DMS79 (cell line): ENCODE data around the gene RNASEL.

Experiments
- DNase-seq: peaks from one replicate; lab custom pipeline; 2025; lab: John Stamatoyannopoulos, UW

Gene RNASEL

GRCh38 chr1:182621906-182622305 is 32.9 kb upstream of the RNASEL start:
- no peak for DNase-seq

DNA sequence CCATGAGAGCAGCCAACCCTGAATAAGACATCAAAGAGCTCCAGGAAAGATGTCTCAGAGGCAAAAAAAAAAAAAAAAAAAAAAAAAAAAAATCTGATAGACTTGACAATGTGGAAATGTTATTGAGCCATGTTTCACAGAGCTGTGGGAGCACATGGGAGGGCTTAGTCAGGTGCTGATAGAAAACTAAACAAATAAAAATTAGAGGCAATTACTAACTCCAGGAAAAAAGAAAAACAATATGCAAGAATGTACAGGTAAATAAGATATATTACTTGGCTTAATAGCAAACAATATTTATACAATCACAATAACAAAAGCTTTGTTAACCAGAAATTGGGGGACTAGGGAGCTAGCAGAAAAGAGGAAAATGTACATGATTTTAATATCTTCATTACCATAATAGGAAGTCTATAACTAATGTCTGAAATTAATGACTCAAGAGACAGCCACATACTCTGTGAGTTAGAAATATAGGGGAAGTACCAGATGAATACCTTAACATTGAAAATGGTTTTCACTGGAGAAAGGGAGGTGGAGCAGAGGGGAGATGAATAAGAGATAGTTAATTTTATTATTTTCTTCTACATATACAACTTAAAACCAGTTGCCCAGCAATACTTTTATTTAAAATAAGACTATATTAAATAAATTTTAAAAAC is 32.0 kb upstream of the RNASEL start:
- DNase-seq = no peak

DNA sequence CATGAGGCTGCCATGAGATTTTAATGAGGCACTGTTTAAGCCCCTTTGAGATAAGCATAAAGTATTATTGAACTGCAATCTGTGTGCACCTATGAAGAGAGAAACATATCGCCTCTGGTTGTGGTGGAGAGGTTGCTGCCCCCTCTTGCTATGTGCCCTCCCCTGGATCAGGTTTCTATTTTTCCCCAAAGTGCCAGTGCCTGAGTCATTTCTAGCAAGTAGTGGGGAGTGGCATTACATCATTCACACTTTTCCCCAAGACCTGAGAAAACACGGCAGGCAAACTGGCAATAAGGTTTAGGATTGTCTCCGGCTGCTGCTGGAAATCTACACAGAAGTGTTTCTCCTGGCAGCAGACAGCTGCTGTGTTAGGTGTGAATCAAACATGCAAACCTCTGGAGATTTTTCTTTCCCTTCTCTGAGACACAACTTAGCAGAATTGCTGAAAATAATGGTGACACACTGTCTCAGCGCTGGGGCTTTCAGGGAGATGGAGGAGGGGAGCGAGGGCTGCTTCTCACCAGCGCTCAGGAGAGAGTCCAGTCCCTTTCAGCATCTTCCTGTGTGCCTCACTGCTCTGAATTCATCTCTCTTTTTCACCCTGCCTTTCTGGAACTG is 28.8 kb upstream of the RNASEL start:
- no peak for DNase-seq

- DNase-seq = no peak
These were observed 28.0 kb upstream of the RNASEL start for GRCh38 chr1:182617014-182617429.

DNA sequence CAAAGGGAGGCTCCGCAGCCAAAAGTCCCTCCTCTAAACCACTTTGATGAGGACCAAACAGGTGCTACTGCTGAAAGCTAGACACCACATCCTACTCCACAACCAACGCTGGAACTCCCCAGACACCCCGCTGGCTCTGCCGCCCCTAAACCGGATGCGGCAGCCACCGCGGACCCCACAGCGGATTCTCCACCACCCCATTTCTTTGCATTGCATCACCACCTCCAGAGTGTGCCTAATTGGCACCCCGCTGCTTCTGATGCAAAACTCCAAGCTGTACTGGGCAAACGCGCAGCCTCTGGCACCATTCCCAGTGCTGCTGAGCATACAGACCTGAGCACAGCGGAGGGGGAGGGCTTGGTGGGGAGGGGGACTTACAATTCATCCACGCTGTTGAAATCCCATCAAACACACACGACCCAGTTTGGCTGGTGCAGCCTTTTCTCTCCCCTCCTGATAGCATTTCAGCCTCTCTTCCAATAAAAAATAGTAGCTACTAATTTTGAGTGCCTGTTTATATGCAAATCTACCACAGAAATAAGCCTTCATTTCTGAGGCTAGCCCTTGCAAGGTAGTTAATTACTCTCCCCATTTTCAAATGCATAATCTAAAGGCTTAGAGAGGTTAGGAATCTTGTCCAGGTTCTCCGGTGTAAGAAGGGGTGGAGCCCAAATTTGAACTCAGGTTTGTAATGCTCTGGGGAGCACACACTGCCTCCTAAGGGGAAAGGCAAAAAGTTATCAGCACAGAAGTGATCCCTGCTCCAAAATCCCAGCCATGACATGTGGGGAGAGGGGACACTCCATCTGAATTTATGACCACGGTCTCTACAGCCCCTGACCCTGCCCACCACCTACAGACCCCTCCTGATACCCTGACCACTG is 27.3 kb upstream of the RNASEL start:
- peak; percentile 82 for DNase-seq

GRCh38 chr1:182615468-182616129 is 26.5 kb upstream of the RNASEL start:
- peak; percentile 71 for DNase-seq

GRCh38 chr1:182614796-182615454 is 25.9 kb upstream of the RNASEL start:
- DNase-seq = peak; percentile 48

DNA sequence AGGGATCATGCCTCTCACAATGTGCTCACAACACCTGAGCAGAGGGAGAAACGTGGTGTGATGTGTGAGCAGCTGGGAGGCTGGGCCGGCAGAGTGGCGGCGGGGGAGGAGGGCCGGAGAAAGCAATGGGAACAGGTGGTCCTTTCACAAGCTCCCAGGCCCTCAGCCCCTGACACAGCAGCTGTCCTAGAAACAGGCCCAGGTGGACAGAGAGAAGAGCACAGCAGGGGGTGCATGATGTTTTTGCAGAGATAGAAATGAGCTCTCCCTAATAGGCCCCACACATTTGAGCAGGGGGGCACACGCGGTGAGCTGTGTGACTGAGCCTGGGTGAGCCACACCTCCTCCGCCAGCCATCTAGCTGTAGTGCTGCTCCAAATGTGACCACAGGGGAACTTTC is 22.7 kb upstream of the RNASEL start:
- no peak for DNase-seq

DNA sequence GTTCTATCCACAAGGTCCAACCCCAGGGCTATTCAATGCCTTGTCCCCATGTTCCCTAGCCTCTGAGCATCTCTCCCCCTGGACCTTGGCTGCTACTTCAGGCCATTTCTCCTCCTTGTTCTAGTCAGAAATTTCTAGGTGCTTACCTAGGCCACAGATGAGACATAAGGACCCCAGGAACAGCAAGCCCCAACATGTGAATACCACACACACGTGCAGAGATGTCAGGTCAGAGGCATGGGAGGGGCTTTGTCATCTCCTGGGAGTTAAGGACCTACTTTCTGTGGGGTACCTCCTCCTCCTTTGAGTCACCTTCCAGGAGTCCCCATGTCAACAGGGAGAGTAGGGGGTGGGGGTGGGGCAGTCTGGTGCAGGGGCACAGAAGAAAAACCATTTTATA is 22.3 kb upstream of the RNASEL start:
- DNase-seq = no peak

GRCh38 chr1:182610606-182611194 is 21.6 kb upstream of the RNASEL start:
- no peak for DNase-seq

DNA sequence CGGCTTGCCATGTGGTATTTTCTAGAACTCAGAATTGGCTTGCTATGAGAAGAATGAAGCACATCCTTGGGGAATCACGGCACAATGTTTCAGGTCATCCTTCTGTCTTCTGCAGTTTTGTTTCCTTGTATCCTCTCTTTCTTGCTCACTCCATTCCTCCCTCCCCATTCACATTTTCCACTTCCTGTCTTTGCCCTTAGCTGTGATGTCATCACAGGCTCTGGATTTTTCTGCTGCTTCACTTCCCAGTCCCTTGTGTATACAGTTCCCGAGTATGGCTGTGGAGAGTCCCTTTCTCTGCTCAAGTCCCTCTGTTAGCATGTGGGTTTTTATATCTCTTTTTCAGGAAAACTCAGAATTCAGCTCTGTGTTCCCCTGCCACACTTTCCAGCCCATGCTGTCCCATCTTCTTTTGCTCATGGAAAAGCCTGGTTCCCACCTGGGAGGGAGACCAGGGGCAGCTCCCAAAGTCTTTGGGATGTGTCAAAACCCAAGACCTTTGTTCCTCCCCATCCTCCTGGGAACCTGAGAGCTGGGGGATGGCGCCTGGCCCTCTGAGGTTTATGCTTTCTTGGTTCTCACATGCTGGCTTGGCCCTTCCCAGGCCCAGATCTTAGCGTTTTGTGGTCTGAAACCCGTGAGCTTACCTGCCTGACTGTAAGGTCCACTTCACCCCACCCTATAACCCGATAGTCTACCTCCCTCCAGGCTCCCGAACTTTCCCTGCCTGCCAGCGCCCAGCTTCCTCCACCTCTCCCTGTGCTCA is 20.0 kb upstream of the RNASEL start:
- no peak for DNase-seq

DNA sequence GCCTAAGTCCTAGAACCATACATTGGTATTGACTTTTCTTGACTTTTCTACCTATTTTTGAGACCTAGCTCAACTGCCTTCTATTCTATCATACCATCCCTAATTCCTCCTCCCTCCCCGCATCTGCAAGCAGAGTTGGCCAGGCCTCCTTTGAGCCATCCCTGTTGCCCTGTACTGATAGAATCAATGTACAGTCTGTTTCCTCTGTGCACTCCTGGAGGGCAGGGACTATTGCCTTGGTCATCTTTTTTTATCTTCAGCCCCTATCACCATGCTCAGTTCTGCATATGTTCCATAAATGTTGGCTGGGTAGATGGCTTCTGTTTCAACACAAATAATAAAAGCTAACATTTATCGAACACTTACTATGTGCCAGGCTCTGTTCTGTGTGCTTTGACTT is 19.2 kb upstream of the RNASEL start:
- no peak for DNase-seq

DNA sequence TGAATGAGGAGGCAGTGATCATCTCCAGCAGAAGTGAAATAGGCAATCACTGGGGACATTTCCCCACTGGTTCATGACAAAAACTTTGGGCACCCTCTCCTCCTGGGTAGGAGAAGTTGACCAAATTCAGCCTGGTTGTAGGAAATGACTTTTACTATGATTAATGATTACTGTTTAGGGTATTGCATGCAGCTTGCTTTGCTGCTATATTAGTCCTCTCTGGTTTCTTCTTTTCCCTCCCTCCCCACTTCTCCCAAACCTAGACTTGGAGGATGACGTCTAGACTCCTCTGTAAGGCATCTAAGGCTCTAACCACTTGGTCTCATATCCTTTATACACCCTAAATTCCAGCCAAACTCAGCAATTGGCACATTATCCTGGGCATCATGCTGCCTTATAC is 18.5 kb upstream of the RNASEL start:
- DNase-seq = peak; percentile 27

- peak; percentile 93 for DNase-seq
These were observed 15.4 kb upstream of the RNASEL start, which contains the start of gene RGS16 for GRCh38 chr1:182604175-182605164. TSS of gene RGS16 (minus strand) at chr1:182604389. CDS start at chr1:182604259, 130 bp downstream.

DNA sequence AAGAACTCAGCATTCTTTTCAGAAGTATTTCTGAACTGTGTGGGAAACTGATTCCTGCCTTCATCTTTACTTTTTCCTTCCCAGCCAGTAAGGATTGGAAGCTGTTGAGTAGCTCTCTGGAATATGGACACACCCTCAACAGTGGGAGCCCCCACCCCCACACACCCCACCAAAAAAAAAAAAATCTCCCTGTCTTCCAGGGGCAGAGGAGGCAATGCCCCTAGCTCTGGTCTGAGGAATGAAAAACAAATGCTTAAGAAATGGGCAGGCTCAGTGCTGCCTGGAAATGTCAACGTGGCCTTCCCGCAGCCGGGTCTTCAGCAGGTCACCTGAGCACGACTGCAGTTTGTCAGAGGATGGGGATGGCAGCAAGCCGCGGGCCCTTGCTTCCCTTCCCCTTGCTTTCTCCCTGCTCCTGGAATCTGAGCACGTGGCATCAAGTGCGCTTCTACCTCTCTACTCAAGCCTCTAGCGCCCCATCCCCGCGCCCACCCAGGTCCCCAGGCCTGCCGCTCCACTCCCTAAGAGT is 14.7 kb upstream of the RNASEL start:
- DNase-seq = peak; percentile 58

GRCh38 chr1:182602935-182603645 is 14.0 kb upstream of the RNASEL start:
- no peak for DNase-seq

GRCh38 chr1:182601913-182602312 is 12.9 kb upstream of the RNASEL start:
- no peak for DNase-seq

DNA sequence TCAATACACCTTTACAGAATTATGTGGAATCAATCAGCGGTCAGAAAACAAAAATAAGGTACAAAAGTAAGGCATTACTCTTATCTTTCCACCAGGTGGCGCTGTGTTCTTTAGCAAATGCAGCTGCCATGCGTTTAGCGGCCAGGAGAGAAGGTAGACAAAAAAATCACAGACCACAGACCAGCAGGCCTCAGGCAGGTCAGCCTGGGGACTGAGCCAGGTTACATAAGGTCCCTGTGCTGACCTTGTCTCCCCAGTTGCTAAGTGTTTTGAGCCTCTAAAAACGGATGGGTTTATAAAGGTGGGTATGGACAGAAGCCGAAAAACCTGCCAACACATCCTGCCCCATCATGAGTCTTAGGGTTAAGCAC is 12.3 kb upstream of the RNASEL start:
- peak; percentile 65 for DNase-seq
